GM19438 (cell line): Measurements from ENCODE around the gene ESRRA.

Experiments
- ATAC-seq: cut with Tn5 transposase; IDR thresholded peaks from one replicate; pipeline ENCODE4 v1.9.1; 2021; ENCODE audit warnings: low read depth; ENCODE audit not compliant: unreplicated experiment

The ESRRA gene

DNA sequence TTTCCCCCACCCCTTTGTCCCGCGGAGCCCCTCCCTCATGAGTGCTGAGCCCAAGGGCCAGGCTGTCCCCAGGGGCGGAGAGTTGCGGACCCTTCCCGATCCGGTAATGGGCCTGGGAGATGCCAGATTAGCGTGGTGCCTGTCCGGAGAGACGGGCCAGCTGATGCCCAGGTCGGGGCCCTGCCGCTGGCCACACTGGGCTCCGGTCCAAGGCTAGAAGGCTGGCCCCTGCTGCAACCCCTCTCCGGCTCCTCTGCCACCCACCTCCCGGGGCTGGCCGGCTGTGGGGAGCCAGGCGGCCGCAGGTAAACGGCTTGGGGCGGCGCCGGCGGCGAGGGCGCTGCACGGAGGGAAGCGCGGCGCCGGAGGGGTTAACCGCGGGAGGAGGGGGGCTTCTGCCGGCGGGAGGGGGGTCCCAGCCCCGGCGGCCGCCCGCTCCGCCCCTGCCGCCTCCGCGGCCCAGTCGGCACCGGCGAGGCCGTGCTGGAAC is 14.0 kb upstream of the ESRRA start, which contains the start of gene KCNK4:
Gene KCNK4, plus strand, starts transcription at position 41 of the 490 bp plus-strand sequence. CDS start 1,717 bp downstream, outside the sequence.
- no peak for ATAC-seq

- ATAC-seq: no peak
These were observed 13.4 kb upstream of the ESRRA start for GRCh38 chr11:64291752-64292459.

DNA sequence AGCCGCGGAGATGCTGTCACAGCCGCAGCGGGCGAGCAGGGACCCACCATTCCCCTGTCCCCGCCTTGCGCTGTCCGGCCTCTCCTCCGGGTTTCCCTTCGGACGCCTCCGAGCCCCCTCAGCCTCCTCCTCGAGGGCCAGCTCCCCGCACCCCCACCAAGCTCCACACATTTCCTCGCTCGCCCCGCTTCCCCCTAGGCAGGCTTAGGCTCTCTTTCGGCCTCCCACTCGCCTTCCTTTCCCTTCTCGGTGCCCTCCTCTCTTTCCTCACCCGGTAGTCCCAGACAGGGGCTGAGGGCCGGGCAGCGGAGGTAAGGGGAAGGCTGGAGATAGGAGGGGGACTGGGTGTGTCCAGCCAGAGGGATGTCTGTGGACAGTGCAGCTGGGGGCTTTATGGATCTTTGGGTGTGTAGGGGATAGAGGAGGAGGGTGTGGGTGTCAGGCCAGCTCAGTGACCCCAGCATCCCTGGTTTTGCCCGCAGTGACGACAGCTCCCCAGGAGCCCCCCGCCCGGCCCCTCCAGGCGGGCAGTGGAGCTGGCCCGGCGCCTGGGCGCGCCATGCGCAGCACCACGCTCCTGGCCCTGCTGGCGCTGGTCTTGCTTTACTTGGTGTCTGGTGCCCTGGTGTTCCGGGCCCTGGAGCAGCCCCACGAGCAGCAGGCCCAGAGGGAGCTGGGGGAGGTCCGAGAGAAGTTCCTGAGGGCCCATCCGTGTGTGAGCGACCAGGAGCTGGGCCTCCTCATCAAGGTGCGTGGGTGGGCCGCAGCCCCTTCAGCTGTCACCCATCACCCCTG is 12.7 kb upstream of the ESRRA start:
- ATAC-seq: no peak

- no peak for ATAC-seq
These were observed 10.6 kb upstream of the ESRRA start for GRCh38 chr11:64294774-64295173.

GRCh38 chr11:64295760-64296159 is 9.6 kb upstream of the ESRRA start:
- ATAC-seq: no peak

GRCh38 chr11:64296236-64296635 is 9.1 kb upstream of the ESRRA start:
- no peak for ATAC-seq

DNA sequence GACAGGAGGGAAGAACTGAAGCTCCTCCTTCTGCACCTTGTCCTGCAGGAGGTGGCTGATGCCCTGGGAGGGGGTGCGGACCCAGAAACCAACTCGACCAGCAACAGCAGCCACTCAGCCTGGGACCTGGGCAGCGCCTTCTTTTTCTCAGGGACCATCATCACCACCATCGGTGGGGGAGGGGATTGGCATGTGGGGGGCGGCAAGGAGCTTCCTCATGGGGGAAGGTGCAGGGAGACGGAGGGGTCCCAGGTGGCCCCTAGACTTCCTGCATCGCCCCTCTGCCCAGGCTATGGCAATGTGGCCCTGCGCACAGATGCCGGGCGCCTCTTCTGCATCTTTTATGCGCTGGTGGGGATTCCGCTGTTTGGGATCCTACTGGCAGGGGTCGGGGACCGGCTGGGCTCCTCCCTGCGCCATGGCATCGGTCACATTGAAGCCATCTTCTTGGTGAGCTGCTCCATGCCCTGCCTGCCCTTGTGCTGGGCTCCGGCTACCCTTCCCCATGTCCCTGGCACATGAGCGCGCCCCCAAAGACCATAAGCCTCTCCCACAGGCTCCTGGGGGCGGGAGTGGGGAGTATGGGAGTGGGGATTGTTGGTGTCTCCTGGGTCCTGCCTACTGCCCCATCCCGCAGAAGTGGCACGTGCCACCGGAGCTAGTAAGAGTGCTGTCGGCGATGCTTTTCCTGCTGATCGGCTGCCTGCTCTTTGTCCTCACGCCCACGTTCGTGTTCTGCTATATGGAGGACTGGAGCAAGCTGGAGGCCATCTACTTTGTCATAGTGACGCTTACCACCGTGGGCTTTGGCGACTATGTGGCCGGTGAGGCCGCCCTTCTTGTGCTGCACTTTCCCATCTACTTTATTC is 8.3 kb upstream of the ESRRA start:
- no peak for ATAC-seq

DNA sequence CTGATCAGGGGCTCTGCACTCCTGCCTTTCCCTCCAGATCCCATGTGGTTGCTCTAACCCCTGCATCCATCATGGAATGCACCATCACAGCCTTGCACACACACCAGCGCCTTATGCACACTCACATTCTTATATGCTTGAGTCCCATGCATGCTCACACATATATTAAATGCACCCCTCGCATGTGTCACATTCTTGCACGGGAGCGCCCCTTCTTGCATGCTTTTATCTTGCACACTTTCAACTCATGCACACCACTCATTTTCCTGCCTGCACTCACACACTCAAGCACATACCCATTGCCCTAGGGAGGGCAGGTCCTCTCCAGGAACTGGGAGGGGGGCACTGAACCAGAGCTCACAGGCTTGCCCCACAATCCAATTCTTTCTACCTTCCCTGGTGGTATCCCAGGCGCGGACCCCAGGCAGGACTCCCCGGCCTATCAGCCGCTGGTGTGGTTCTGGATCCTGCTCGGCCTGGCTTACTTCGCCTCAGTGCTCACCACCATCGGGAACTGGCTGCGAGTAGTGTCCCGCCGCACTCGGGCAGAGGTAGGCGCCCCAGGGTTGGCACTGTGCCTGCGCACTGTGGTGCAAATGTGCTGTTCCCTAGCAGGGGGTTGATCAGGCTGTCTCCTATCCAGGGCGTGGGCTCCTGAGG is 7.5 kb upstream of the ESRRA start:
- no peak for ATAC-seq

DNA sequence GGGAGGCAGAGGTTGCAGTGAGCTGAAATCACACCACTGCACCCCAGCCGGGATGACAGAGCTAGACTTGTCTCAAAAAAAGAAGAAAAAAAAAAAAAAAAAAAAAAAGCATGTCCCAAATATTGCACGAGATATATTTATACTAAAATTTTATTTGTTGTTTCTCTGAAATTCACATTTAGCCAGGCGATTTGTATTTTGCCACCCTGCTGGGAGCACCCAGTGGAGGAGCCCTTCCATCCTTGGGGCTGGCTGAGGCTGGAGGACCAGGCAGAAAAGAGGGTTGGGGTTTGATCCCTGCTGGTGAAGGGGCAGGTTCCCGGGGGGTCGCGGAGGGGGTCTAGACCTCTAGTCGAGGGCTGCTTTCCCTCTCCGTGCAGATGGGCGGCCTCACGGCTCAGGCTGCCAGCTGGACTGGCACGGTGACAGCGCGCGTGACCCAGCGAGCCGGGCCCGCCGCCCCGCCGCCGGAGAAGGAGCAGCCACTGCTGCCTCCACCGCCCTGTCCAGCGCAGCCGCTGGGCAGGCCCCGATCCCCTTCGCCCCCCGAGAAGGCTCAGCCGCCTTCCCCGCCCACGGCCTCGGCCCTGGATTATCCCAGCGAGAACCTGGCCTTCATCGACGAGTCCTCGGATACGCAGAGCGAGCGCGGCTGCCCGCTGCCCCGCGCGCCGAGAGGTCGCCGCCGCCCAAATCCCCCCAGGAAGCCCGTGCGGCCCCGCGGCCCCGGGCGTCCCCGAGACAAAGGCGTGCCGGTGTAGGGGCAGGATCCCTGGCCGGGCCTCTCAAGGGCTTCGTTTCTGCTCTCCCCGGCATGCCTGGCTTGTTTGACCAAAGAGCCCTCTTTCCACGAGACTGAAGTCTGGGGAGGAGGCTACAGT is 6.1 kb upstream of the ESRRA start:
- no peak for ATAC-seq

- ATAC-seq: no peak
These were observed 5.3 kb upstream of the ESRRA start, which contains the start of gene CATSPERZ for GRCh38 chr11:64299847-64300648. CATSPERZ (plus strand) TSS chr11:64300358; CDS start chr11:64300411, 53 bp downstream.

DNA sequence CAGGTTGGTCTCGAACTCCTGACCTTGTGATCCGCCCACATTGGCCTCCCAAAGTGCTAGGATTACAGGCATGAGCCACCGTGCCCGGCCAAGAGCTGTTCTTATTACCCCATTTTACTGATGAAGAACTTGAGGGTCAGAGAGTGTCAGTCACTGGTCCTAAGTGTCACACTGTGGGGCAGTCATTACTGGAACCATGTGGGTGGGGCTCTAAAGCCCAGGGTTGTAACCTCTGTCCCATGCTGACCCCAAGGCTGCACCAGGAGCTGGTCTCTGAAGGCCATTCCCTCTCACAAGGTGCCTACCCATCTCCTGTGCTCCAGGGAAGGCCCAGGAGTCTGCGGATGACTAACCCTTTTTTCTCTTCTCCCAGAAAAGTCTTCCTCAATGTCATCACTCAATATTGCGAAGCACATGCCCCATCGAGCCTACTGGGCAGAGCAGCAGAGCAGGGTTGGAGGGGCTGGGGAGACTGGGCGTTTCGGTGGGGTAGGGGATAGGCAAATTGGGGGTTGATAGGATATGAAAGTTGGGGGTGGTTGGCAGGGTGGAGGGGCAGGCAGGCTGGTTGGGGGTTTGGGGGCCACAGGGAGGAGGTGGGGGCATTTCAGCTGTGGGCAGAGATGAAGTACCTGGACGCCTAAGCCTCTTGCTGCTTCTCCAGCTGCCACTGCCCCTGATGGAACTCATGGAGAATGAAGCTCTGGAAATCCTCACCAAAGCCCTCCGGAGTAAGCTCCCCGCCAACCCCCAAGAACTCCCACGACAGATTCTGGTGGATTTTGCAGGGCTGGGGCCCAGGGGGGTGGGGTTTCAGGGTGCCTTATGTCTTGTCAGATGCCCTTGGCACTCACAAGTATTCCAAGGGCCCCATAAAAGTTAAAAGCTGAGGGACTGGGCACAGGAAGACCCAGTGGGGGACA is 2.0 kb upstream of the ESRRA start:
- ATAC-seq: no peak

GRCh38 chr11:64304032-64304315 is 1.4 kb upstream of the ESRRA start:
- no peak for ATAC-seq

GRCh38 chr11:64304316-64305072 is 830 bp upstream of the ESRRA start:
- peak; percentile 2 for ATAC-seq

DNA sequence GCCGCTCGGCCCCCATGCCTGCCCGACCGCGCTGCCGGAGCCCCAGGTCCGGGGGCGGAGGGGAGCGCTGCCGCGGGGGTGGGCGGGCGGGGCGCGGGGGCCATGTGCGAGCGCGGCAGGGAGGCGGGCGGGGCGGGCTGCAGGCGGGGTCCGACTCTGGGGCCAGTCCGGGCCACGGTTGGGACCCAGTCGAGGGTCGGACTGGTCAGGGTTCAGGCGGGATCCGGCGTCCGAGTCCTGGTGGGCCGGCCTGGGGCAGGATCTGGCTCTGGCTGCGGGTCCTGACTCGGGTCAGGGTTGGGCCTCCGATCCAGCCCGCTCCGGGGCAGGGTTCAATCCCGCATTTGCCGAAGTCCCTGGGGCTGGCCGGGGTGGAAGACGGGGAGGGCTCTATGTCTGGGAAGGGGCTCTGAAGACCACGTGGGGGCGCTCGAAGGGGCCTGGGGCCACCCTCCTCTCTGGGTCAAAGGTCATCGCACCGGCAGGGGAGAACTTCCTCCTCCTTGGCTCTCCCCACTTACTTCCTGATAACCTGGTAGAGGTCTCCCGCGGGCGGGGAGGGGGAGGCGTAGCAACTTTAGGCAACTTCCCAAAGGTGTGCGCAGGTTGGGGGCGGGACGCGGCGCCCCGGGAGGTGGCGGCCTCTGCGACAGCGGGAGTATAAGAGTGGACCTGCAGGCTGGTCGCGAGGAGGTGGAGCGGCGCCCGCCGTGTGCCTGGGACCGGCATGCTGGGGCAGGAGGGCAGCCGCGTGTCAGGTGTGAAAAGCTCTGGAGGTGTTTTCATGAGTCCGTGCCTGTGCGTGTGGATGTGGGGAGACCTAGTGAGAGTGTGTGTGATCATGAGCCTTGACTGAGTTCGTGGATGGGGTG is 603 bp downstream of the ESRRA start:
- peak; percentile 25 for ATAC-seq

DNA sequence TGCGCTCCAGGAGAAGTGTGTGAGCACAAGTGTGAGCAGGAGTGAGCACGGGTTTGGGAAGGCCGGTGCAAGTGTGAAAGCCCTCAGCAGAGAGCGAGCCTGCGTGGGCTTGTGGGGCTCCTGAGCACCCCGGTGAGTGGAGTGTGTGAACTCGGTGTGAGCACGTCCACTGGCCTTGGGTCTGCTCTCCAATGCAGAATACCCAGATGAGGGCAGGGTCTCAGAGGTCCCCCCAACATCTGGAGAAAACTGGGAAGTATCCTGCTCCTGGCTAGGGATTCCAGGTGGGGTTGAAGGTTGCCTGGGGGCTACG is 1.2 kb downstream of the ESRRA start:
- no peak for ATAC-seq
